Activated B cell treated with CpG ODN at 0.5 μM for 24 hours (primary cell): ENCODE measurements around the gene VAV2. TPM values are rescaled to one million over a fixed set of nuclear protein-coding genes. Genes with fewer than 3 reads are reported as not detected.

ENCODE experiments used
- ATAC-seq: fragments of 200-7000 bp; cut with Tn5 transposase; one replicate; pipeline ENCODE4 v1.10.0; 2021; ENCODE audit warnings: low read depth, mild to moderate bottlenecking, moderate library complexity
- CTCF ChIA-PET: fragments of 350-600 bp; sonication (Branson Sonifier 250); formaldehyde crosslinking; loops from one replicate; lab custom pipeline; 2021; ENCODE audit warnings: antibody characterized with exemption; lab: Charles Lee
- POLR2A ChIA-PET: fragments of 350-600 bp; sonication (Branson Sonifier 250); formaldehyde crosslinking; loops from one replicate; lab custom pipeline; 2021; ENCODE audit warnings: antibody characterized with exemption; lab: Charles Lee
- DNase-seq: peaks from one replicate; pipeline ENCODE4 v3.0.0; 2022
- H3K27ac Mint-ChIP-seq: one replicate; pipeline ENCODE4 v1.8.0; 2020; ENCODE audit warnings: mixed read lengths
- H3K27me3 Mint-ChIP-seq: one replicate; pipeline ENCODE4 v1.8.0; 2021; ENCODE audit warnings: mixed read lengths
- H3K36me3 Mint-ChIP-seq: one replicate; pipeline ENCODE4 v1.8.0; 2021; ENCODE audit warnings: low read depth, mixed read lengths
- H3K4me1 Mint-ChIP-seq: one replicate; pipeline ENCODE4 v1.8.0; 2021; ENCODE audit warnings: mixed read lengths
- H3K4me3 Mint-ChIP-seq: one replicate; pipeline ENCODE4 v1.8.0; 2020; ENCODE audit warnings: mild to moderate bottlenecking, mixed read lengths
- H3K9me3 Mint-ChIP-seq: one replicate; pipeline ENCODE4 v1.8.0; 2020; ENCODE audit warnings: mixed read lengths
- intact Hi-C: fragments of 100-400 bp; cut with micrococcal nuclease; formaldehyde crosslinking; loops from one replicate; pipeline ENCODE4 v1.15.1; 2024
- total RNA-seq: library from RNA; stranded (reverse); gene quantifications from 2 replicates; pipeline ENCODE4 v1.2.3, GENCODE V29; 2022
- TF ChIP-seq, protein P1 (sequence below): fragments of 200-600 bp; IDR thresholded peaks from one replicate; pipeline ENCODE4 v1.8.0; 2022; ENCODE audit warnings: antibody characterized with exemption, mild to moderate bottlenecking

The VAV2 gene
- total RNA-seq, 1 donor from 2014 or later = 99.6 TPM

DNA sequence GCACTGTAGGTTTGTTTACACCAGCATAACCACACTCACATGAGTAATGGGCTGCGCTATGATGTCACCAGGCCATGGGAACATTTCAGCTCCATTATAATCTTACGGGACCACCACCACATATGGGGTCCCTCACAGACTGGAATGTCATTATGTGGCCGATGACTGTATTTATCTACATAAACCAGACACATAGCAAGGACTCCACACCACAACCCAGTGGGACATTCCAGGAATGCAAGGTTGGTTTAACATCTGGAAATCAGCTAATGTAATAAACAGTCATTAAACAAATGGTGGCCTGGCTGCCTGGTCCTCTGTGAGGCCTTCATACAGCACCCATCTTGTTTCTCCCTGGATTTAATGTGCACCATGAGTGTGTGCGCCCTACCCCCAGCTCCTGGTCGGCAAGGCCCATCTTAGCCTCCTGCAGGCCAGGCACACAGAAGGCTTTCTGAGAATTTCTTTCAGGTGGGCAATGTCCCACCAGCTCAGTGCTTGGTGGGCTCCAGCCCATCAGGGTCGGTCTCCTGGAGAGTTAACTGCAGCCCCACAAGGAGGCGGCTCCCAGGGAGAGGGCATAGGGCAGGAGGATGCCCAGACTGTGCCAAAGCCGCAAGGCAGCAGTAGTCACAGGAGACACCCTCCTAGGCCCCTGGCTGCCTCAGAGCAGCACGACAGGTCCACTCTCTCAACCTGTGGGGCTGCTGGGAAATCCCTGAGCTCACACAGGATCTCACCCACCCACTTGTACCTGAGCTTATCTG is 218.1 kb downstream of the VAV2 start:
- Mint-ChIP-seq H3K9me3 (peaks cover 3% of the 10 kb centered on the region), H3K27me3 (no peaks in the 10 kb centered on the region), H3K4me3 (no peak overlapping the region), H3K4me1 (no peaks in the 10 kb centered on the region), H3K27ac (no peak overlapping the region), H3K36me3 (peaks cover 83% of the 10 kb centered on the region)
- TF ChIP-seq, protein P1, sequence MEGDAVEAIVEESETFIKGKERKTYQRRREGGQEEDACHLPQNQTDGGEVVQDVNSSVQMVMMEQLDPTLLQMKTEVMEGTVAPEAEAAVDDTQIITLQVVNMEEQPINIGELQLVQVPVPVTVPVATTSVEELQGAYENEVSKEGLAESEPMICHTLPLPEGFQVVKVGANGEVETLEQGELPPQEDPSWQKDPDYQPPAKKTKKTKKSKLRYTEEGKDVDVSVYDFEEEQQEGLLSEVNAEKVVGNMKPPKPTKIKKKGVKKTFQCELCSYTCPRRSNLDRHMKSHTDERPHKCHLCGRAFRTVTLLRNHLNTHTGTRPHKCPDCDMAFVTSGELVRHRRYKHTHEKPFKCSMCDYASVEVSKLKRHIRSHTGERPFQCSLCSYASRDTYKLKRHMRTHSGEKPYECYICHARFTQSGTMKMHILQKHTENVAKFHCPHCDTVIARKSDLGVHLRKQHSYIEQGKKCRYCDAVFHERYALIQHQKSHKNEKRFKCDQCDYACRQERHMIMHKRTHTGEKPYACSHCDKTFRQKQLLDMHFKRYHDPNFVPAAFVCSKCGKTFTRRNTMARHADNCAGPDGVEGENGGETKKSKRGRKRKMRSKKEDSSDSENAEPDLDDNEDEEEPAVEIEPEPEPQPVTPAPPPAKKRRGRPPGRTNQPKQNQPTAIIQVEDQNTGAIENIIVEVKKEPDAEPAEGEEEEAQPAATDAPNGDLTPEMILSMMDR = no peak
- ChIA-PET POLR2A (no interaction called here), CTCF (interaction anchor here (1.2 kb wide), 1 partner anchor 8 kb away, joined by 8 read pairs; no protein-coding TSS in a partner anchor)
- DNase-seq (no peak), ATAC-seq (no peak)
- intact Hi-C loops = no loop called here

DNA sequence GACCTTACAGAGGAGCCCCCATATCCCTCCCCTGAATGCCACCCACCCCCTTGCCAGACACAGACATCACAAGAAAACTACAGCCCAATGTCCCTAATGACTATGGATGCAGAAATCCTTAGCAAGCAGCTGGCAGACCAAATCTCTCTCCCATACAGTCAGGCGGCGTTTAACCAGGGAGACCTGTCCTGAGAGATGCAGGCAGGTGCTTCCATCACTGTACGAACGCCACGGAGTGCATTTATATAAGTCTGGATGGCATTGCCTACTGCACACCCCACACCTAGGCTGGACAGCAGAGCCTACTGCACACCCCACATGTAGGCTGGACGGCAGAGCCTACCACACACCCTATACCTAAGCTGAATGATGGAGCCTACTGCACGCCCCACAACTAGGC is 219.5 kb downstream of the VAV2 start:
- ChIA-PET CTCF (no interaction called here), POLR2A (no interaction called here)
- Mint-ChIP-seq H3K4me1 (no peaks in the 10 kb centered on the region), H3K27me3 (no peaks in the 10 kb centered on the region), H3K9me3 (peaks cover 3% of the 10 kb centered on the region), H3K36me3 (peaks cover 88% of the 10 kb centered on the region), H3K27ac (peak overlapping the region; percentile 12), H3K4me3 (no peak overlapping the region)
- TF ChIP-seq, protein P1 = no peak
- intact Hi-C loops = no loop called here
- DNase-seq (no peak), ATAC-seq (no peak)

DNA sequence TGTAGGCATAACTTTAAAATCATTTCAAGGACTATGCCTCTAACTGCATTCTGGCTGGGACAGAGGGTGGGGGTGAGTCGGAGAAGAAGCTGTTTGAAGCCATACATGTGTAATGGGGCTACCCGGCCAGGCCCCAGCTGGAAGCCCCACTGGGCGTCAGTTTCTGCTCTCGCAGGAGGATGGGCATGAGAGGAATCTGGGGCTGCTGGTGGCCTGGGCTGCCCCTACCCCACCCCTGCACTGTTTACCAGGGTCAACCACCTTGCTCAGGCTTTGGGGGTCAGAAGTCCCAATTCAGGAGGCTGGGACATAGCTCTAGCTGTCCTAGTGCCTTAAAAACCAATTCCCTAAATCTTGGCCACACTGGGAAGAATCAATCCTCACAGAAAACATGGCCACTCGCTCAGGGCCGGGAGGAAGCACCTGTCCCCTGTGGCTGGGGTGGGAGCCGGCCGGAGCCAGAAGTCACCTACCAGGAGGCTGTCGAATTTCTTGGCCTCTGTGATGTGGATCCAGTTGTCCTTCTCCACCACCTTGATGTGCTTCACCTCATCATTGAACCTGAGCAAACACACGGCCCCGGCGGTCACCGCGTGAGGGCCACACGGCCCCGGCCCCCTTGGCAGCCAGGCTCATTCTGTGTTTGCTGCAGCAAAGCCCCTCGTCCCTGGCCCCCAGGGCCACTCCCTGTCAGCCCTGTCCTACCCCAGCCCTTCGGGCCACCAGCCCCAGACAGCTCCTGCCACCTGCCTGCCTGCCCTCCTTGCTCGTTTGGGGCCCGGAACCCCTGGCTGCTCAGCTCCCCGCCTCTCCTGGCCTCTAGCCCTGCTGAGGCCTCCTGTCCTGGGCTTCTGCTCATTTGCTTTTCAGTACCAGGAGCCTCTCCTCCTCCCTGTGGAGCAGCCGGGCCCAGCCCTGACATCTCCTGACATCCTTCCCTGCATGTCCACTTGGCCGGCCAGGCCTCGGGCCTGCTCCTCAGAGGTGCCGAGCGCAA is 220.3 kb downstream of the VAV2 start:
- no peak for DNase-seq

DNA sequence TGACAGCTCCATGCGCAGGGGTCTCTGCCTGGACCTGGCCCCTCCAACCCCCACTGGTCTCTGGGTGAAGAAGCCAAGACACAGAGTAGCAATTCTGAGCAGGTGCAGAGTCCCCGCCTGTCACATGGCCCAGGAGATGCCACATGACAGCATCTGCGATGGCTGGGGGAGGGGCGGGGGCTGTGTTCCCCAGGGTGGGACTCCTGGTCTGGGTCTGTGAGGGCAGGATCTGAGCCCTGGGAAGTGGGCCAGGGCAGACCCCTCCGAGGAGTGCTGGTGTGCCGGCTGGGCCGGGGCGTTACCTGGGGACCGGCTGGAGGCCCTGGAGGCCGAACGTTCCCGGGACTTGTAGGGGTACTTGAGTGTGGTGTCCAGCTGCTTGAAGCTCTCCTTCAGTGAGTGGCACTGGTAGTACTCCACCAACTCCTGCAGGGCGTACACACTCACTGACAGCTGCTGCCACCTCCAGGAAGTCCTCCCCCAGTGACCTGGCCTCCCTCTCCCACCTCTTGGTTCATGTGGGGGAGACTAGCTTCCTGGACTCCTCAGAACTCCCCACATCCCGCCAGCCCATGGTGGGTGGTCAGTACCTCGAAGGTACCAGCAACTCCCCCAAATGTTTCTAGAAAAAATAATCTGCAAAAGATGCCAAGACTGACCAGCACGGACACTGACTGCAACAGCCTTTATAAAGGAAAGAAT is 221.9 kb downstream of the VAV2 start:
- Mint-ChIP-seq H3K36me3 (peaks cover 91% of the 10 kb centered on the region), H3K9me3 (peaks cover 6% of the 10 kb centered on the region), H3K4me1 (no peaks in the 10 kb centered on the region), H3K4me3 (no peak overlapping the region), H3K27ac (no peak overlapping the region), H3K27me3 (no peaks in the 10 kb centered on the region)
- ChIA-PET POLR2A (no interaction called here), CTCF (interaction anchor here (0.9 to 3.9 kb wide), 2 partner anchors 12 to 224 kb away, joined by 3 to 11 read pairs; no protein-coding TSS in a partner anchor)
- no peak for ATAC-seq
- DNase-seq = no peak
- TF ChIP-seq, protein P1 = no peak
- intact Hi-C loops = no loop called here

More for the DNA sequence above, 220.3 kb downstream of the VAV2 start:
- ATAC-seq = no peak
- no peaks in the 10 kb centered on the region for H3K4me1 Mint-ChIP-seq
- H3K9me3 Mint-ChIP-seq = peaks cover 5% of the 10 kb centered on the region
- no peak overlapping the region for H3K4me3 Mint-ChIP-seq
- TF ChIP-seq, protein P1 = no peak
- intact Hi-C loops = no loop called here
- H3K27me3 Mint-ChIP-seq = no peaks in the 10 kb centered on the region
- ChIA-PET CTCF (no interaction called here), POLR2A (no interaction called here)
- no peak overlapping the region for H3K27ac Mint-ChIP-seq
- peaks cover 88% of the 10 kb centered on the region for H3K36me3 Mint-ChIP-seq
